ENCODE results near the gene ZNF697. TPM values are rescaled to one million over a fixed set of nuclear protein-coding genes. Genes with fewer than 3 reads are reported as not detected.
A peak's percentile ranks its signal among the peaks of the same experiment; 100 is the strongest.
"Not testable (repeated sequence)": the region's sequence is repeated elsewhere in the genome, so short reads cannot be mapped to it uniquely, and the experiment has no call there.

The ZNF697 gene
- total and polyA plus RNA-seq, 10 of the 15 experiments (the other 5 are each of a cell fraction or from before 2014, with no cell fraction given) = 0.48 to 5.9 (median 3.0) TPM

GRCh38 chr1:119602789-119603188, 45.3 kb downstream of the ZNF697 start:
- SMC1A ChIA-PET (ENCODE audit: uncharacterized antibody, unreplicated experiment); CTCF ChIA-PET; POLR2A ChIA-PET; H3K79me2 ChIP-seq (ENCODE audit: control insufficient read depth, insufficient read depth, low read length); intact Hi-C loops (cut with micrococcal nuclease; ENCODE audit: unreplicated experiment); DNase-seq (ENCODE audit: low read depth, low spot score); H3K9ac ChIP-seq (ENCODE audit: control insufficient read depth, insufficient read depth, low read length); H4K20me1 ChIP-seq (ENCODE audit: control insufficient read depth, insufficient read depth); H3K27me3 ChIP-seq (replicated peaks in 1 of 2; ENCODE audit: control insufficient read depth in 2 of 2, insufficient read depth in 2 of 2, low read length in 1 of 2); H3K4me3 ChIP-seq; H3K9me3 ChIP-seq (replicated peaks; ENCODE audit: control insufficient read depth, insufficient read depth, low read length); H2AFZ ChIP-seq (ENCODE audit: control insufficient read depth, low read depth, low read length); H3K36me3 ChIP-seq (ENCODE audit: control insufficient read depth in 2 of 2, insufficient read depth in 2 of 2, low read length in 1 of 2); H3K4me2 ChIP-seq (ENCODE audit: control insufficient read depth, insufficient read depth); RAD21 ChIA-PET (ENCODE audit: unreplicated experiment); H3K4me1 ChIP-seq (ENCODE audit: control insufficient read depth, insufficient read depth, low read length); in situ Hi-C loops (cut with MboI); H3K27ac ChIP-seq (ENCODE audit: control insufficient read depth, insufficient read depth); BruUV-seq (replicated peaks); FAIRE-seq: not testable (repeated sequence)
- WGBS (ENCODE audit: insufficient coverage, insufficient replicate concordance, low lambda C conversion rate, missing lambda C conversion rate) = 27% methylated on average over 3 of the region's 3 CpGs
- peak; percentile 27; the same call in 1 of the 3 replicates for ATAC-seq

- SMC1A ChIA-PET (ENCODE audit: uncharacterized antibody, unreplicated experiment) = interaction anchor here (1.1 kb wide), 1 partner anchor 95 kb away, joined by 3 read pairs; no protein-coding TSS in a partner anchor
- 81% methylated on average over 2 of the region's 2 CpGs for WGBS (ENCODE audit: insufficient coverage, insufficient replicate concordance, low lambda C conversion rate, missing lambda C conversion rate)
- FAIRE-seq = no peak
These were observed 45.9 kb downstream of the ZNF697 start for GRCh38 chr1:119602169-119602568.

More at GRCh38 chr1:119602169-119602568, 45.9 kb downstream of the ZNF697 start:
- intact Hi-C loops (cut with micrococcal nuclease; ENCODE audit: unreplicated experiment) (no loop called here), in situ Hi-C loops (cut with MboI) (no loop called here)
- no TSS peak for BruUV-seq (replicated peaks)
- Histone ChIP-seq H3K4me3 (no peak overlapping the region), H3K9me3 (replicated peaks; ENCODE audit: control insufficient read depth, insufficient read depth, low read length) (no peaks in the 10 kb centered on the region), H3K9ac (ENCODE audit: control insufficient read depth, insufficient read depth, low read length) (no peak overlapping the region), H3K27me3 (replicated peaks in 1 of 2; ENCODE audit: control insufficient read depth in 2 of 2, insufficient read depth in 2 of 2, low read length in 1 of 2) (no peaks in the 10 kb centered on the region; a peak in 2 of 4 replicates), H3K27ac (ENCODE audit: control insufficient read depth, insufficient read depth) (no peak overlapping the region), H3K4me1 (ENCODE audit: control insufficient read depth, insufficient read depth, low read length) (no peaks in the 10 kb centered on the region), H3K79me2 (ENCODE audit: control insufficient read depth, insufficient read depth, low read length) (no peaks in the 10 kb centered on the region), H4K20me1 (ENCODE audit: control insufficient read depth, insufficient read depth) (no peaks in the 10 kb centered on the region), H3K36me3 (ENCODE audit: control insufficient read depth in 2 of 2, insufficient read depth in 2 of 2, low read length in 1 of 2) (no peaks in the 10 kb centered on the region), H2AFZ (ENCODE audit: control insufficient read depth, low read depth, low read length) (no peak overlapping the region), H3K4me2 (ENCODE audit: control insufficient read depth, insufficient read depth) (no peak overlapping the region)
- no peak for ATAC-seq
- ChIA-PET CTCF (interaction anchor here (0.9 kb wide), 1 partner anchor 229 kb away, joined by 4 read pairs; no protein-coding TSS in a partner anchor), RAD21 (ENCODE audit: unreplicated experiment) (no interaction called here), POLR2A (no interaction called here)
- TF ChIP-seq ATF2 (IDR thresholded peaks at IDR 0.05; ENCODE audit: low read length) = no peak
- no peak for TF ChIP-seq EP300 (IDR thresholded peaks at IDR 0.05; ENCODE audit: borderline replicate concordance in 1 of 2, control insufficient read depth in 1 of 2, low read depth in 2 of 2, low read length in 2 of 2)
- TF ChIP-seq BMI1 (IDR thresholded peaks at IDR 0.05; ENCODE audit: borderline replicate concordance) = no peak
- no peak for TF ChIP-seq BACH1 (IDR thresholded peaks at IDR 0.05; ENCODE audit: borderline replicate concordance)
- TF ChIP-seq DPF2 (IDR thresholded peaks at IDR 0.05) = no peak
- TF ChIP-seq STAT1 (conservative IDR thresholded peaks at IDR 0.05) = no peak
- no peak for TF ChIP-seq ETV6 (conservative IDR thresholded peaks at IDR 0.05 in 1 of 2, IDR thresholded peaks at IDR 0.05 in 1 of 2; ENCODE audit: borderline replicate concordance in 1 of 2, low read depth in 1 of 2)
- no peak for TF ChIP-seq WRNIP1 (IDR thresholded peaks at IDR 0.05; ENCODE audit: borderline replicate concordance, low read depth, low read length)
- TF ChIP-seq NRF1 (conservative IDR thresholded peaks at IDR 0.05; ENCODE audit: low read depth, low read length) = no peak
- no peak for TF ChIP-seq RAD51 (IDR thresholded peaks at IDR 0.05)
- TF ChIP-seq HDAC6 (IDR thresholded peaks at IDR 0.05; ENCODE audit: unreplicated experiment) = no peak
- TF ChIP-seq NKRF (conservative IDR thresholded peaks at IDR 0.05) = no peak
- no peak for DNase-seq (ENCODE audit: low read depth, low spot score)

All from GM12878 (cell line).